GM12878 (cell line): ENCODE measurements around the gene PATJ. TPM values are rescaled to one million over a fixed set of nuclear protein-coding genes. Genes with fewer than 3 reads are reported as not detected.

Source experiments
- ATAC-seq: fragments of 200-7000 bp; cut with Tn5 transposase; 3 replicates; pipeline ENCODE4 v1.9.1; 2020; ENCODE audit warnings: mild to moderate bottlenecking, moderate library complexity
- BruUV-seq: library from RNA; stranded (reverse); fragments of 400-500 nt; replicated peaks from 2 replicates; lab custom pipeline; 2021; lab: Mats Ljungman, UMichigan
- CTCF ChIA-PET: fragments of 300-600 bp; sonication (Branson Sonifier 250); formaldehyde crosslinking; extraction: SDS; loops from one replicate; lab custom pipeline; 2021; ENCODE audit warnings: inconsistent platforms; lab: Yijun Ruan, JAX
- POLR2A ChIA-PET: fragments of 350-600 bp; formaldehyde crosslinking; extraction: SDS; loops from one replicate; lab custom pipeline; 2021; ENCODE audit warnings: inconsistent platforms; lab: Charles Lee
- RAD21 ChIA-PET: fragments of 300-600 bp; sonication (Branson Sonifier 250); formaldehyde crosslinking; loops from one replicate; lab custom pipeline; 2023; ENCODE audit warnings: antibody characterized with exemption; ENCODE audit not compliant: unreplicated experiment; lab: Charles Lee
- SMC1A ChIA-PET: fragments of 300-600 bp; sonication (Branson Sonifier 250); formaldehyde crosslinking; loops from one replicate; lab custom pipeline; 2023; ENCODE audit not compliant: unreplicated experiment, uncharacterized antibody; lab: Charles Lee
- DNase-seq: peaks from one replicate; pipeline ENCODE4 v3.0.0-alpha.2; 2011; ENCODE audit warnings: low read depth, low spot score
- FAIRE-seq: peaks from 3 replicates; lab custom pipeline; 2011; peaks lifted over from hg19 to GRCh38; lab: Jason Lieb, UNC
- H2AFZ ChIP-seq: 2 replicates; pipeline ENCODE4 v1.6.0; 2011; ENCODE audit warnings: low read depth, low read length, control low read depth; ENCODE audit not compliant: control insufficient read depth
- H3K27ac ChIP-seq: 2 replicates; pipeline ENCODE4 v1.5.1; 2011; ENCODE audit warnings: control low read depth; ENCODE audit not compliant: control insufficient read depth, insufficient read depth
- H3K27me3 ChIP-seq, 2 experiments: replicated peaks in 1 of 2; 2 replicates each; pipeline versions ENCODE4 v1.6.0 to v1.6.1; 2011; ENCODE audit warnings: low read length in 1 of 2; ENCODE audit not compliant: control insufficient read depth in 2 of 2, insufficient read depth in 2 of 2
- H3K36me3 ChIP-seq, 2 experiments: 2 replicates each; pipeline ENCODE4 v1.5.1; 2011; ENCODE audit warnings: low read length in 1 of 2; ENCODE audit not compliant: control insufficient read depth in 2 of 2, insufficient read depth in 2 of 2
- H3K4me1 ChIP-seq: 2 replicates; pipeline ENCODE4 v1.6.1; 2011; ENCODE audit warnings: mild to moderate bottlenecking, low read length, moderate library complexity, mixed read lengths; ENCODE audit not compliant: control insufficient read depth, insufficient read depth
- H3K4me2 ChIP-seq: 2 replicates; pipeline ENCODE4 v1.6.0; 2011; ENCODE audit warnings: control low read depth; ENCODE audit not compliant: control insufficient read depth, insufficient read depth
- H3K4me3 ChIP-seq: fragments of 200-600 bp; sonication (generic); 2 replicates; pipeline ENCODE4 v1.5.1; 2016
- H3K79me2 ChIP-seq: 2 replicates; pipeline ENCODE4 v1.6.0; 2011; ENCODE audit warnings: low read length; ENCODE audit not compliant: control insufficient read depth, insufficient read depth
- H3K9ac ChIP-seq: 2 replicates; pipeline ENCODE4 v1.8.0; 2011; ENCODE audit warnings: low read length, control low read depth, mixed read lengths; ENCODE audit not compliant: control insufficient read depth, insufficient read depth
- H3K9me3 ChIP-seq: replicated peaks from 3 replicates; pipeline ENCODE4 v1.5.1; 2011; ENCODE audit warnings: mild to moderate bottlenecking, low read length; ENCODE audit not compliant: control insufficient read depth, insufficient read depth
- H4K20me1 ChIP-seq: 2 replicates; pipeline ENCODE4 v1.6.0; 2011; ENCODE audit not compliant: control insufficient read depth, insufficient read depth
- BCL11A ChIP-seq: IDR thresholded peaks from 2 replicates; pipeline ENCODE4 v1.6.1; 2011; ENCODE audit warnings: low read depth, low read length
- BCLAF1 ChIP-seq: fragments of 450-650 bp; IDR thresholded peaks from 2 replicates; pipeline ENCODE4 v1.6.1; 2017; ENCODE audit warnings: antibody characterized with exemption, mild to moderate bottlenecking, moderate library complexity
- CBFB ChIP-seq: IDR thresholded peaks from 2 replicates; pipeline ENCODE4 v1.6.1; 2016; ENCODE audit warnings: antibody characterized with exemption, low read depth
- EGR1 ChIP-seq, 2 experiments: IDR thresholded peaks; 1 replicate in 1 of 2; 2 replicates in 1 of 2; pipeline ENCODE4 v1.6.1; 2011 to 2012; ENCODE audit warnings: low read depth in 2 of 2, low read length in 2 of 2, borderline replicate concordance in 1 of 2, mild to moderate bottlenecking in 1 of 2, moderate library complexity in 1 of 2
- IKZF1 ChIP-seq: fragments of 450-650 bp; conservative IDR thresholded peaks from 2 replicates; pipeline ENCODE4 v1.6.1; 2017; ENCODE audit warnings: antibody characterized with exemption, mild to moderate bottlenecking
- KDM1A ChIP-seq: fragments of 200-600 bp; sonication (generic); IDR thresholded peaks from 2 replicates; pipeline ENCODE4 v1.6.1; 2016; ENCODE audit warnings: borderline replicate concordance
- RELB ChIP-seq: fragments of 450-650 bp; IDR thresholded peaks from 2 replicates; pipeline ENCODE4 v1.6.1; 2017; ENCODE audit warnings: low read depth, mild to moderate bottlenecking, moderate library complexity
- TCF12 ChIP-seq: IDR thresholded peaks from 2 replicates; pipeline ENCODE4 v1.6.1; 2011; ENCODE audit warnings: low read depth, mild to moderate bottlenecking, low read length
- ZBTB33 ChIP-seq: fragments of 450-650 bp; IDR thresholded peaks from 2 replicates; pipeline ENCODE4 v1.6.1; 2017; ENCODE audit warnings: mild to moderate bottlenecking
- ZBTB40 ChIP-seq: fragments of 450-650 bp; IDR thresholded peaks from 2 replicates; pipeline ENCODE4 v1.6.1; 2016; ENCODE audit warnings: mild to moderate bottlenecking, moderate library complexity, borderline replicate concordance
- WGBS: methylation state at CpG from one replicate; pipeline ENCODE4 v1.1.6; 2016; ENCODE audit warnings: low lambda C conversion rate; ENCODE audit not compliant: insufficient replicate concordance, insufficient coverage; ENCODE audit errors: missing lambda C conversion rate; 5-methylcytosine and 5-hydroxymethylcytosine counted together
- in situ Hi-C: fragments of 300-500 bp; cut with MboI; formaldehyde crosslinking; loops from 9 replicates; pipeline ENCODE4 v1.14.3; 2018; ENCODE audit warnings: mixed read lengths
- intact Hi-C: fragments of 100-400 bp; cut with micrococcal nuclease; formaldehyde crosslinking; loops from one replicate; pipeline ENCODE4 v1.14.2; 2022; ENCODE audit not compliant: unreplicated experiment
- polyA plus RNA-seq, 11 experiments: library from polyadenylated mRNA; depleted of rRNA in 4 of 11; unstranded in 6 of 11; stranded (reverse) in 5 of 11; fragments of >200 nt; fragmentation: Nextera tagmentation in 4 of 11; fragmentation: Illumina TruSeq in 1 of 11; extraction: Ambion mirVana in 4 of 11; extraction: Trizol in 1 of 11; gene quantifications; 1 replicate in 1 of 11; 2 replicates in 10 of 11; pipeline versions ENCODE4 v1.2.1 to v1.2.3, GENCODE V29; 2011 to 2016; ENCODE audit warnings: inconsistent platforms in 2 of 11, missing spikeins in 2 of 11, low read depth in 1 of 11
- total RNA-seq, 4 experiments: library from RNA; depleted of rRNA in 3 of 4; stranded (reverse); fragments of >200 nt in 3 of 4; fragmentation: Illumina TruSeq in 1 of 4; extraction: Trizol in 1 of 4; gene quantifications; 2 replicates each; pipeline versions ENCODE4 v1.2.1 to v1.2.3, GENCODE V29; 2013 to 2021

Gene PATJ
- total and polyA plus RNA-seq, 10 of the 15 experiments (the other 5 are each of a cell fraction or from before 2014, with no cell fraction given), result 2.8 to 13.9 (median 6.9) TPM

GRCh38 chr1:62093261-62093660 lies 351.0 kb downstream of the PATJ start (continued):
- TF ChIP-seq BCLAF1 (no peak), BCL11A (no peak)

- ChIA-PET POLR2A (no interaction called here), SMC1A (interaction anchor here (0.6 to 0.7 kb wide), 2 partner anchors 13 to 1662 kb away, joined by 3 to 4 read pairs; no protein-coding TSS in a partner anchor), RAD21 (no interaction called here), CTCF (interaction anchor here (6.2 kb wide), 1 partner anchor 14 kb away, joined by 48 read pairs; no protein-coding TSS in a partner anchor)
- H3K27ac ChIP-seq, result no peak overlapping the region
- H3K36me3 ChIP-seq, result no peaks in the 10 kb centered on the region
- BruUV-seq, result no TSS peak
- WGBS, result 94% methylated on average over 3 of the region's 3 CpGs
- H4K20me1 ChIP-seq, result no peaks in the 10 kb centered on the region
- H3K4me1 ChIP-seq, result no peaks in the 10 kb centered on the region
- H2AFZ ChIP-seq, result no peak overlapping the region
- ATAC-seq (no peak), DNase-seq (no peak), FAIRE-seq (no peak)
- no peak overlapping the region for H3K4me3 ChIP-seq
- in situ Hi-C loops, result no loop called here
- H3K9ac ChIP-seq, result no peak overlapping the region
- H3K79me2 ChIP-seq, result no peaks in the 10 kb centered on the region
- H3K4me2 ChIP-seq, result no peak overlapping the region
- no peaks in the 10 kb centered on the region for H3K9me3 ChIP-seq
- intact Hi-C loops, result no loop called here
- no peaks in the 10 kb centered on the region for H3K27me3 ChIP-seq
- no peak for TF ChIP-seq ZBTB40
- TF ChIP-seq IKZF1, result no peak
- TF ChIP-seq CBFB, result no peak
- TF ChIP-seq KDM1A, result no peak
- TF ChIP-seq TCF12, result no peak
- no peak for TF ChIP-seq EGR1 (IDR thresholded peaks at IDR 0.05; ENCODE audit: borderline replicate concordance in 1 of 2, low read depth in 2 of 2, low read length in 2 of 2)
- no peak for TF ChIP-seq ZBTB33
- no peak for TF ChIP-seq RELB
Observed at GRCh38 chr1:62097464-62097863, 355.2 kb downstream of the PATJ start.
